Loucy (cell line): ENCODE measurements around the gene MMP14.

Experiments used
- H2AFZ ChIP-seq: fragments of 200-600 bp; sonication (generic); 2 replicates; pipeline ENCODE4 v1.6.0; 2016; ENCODE audit warnings: antibody characterized with exemption, mild to moderate bottlenecking, low read length, moderate library complexity
- H3F3A ChIP-seq: fragments of 200-600 bp; 2 replicates; pipeline ENCODE4 v1.6.0; 2016; ENCODE audit warnings: antibody characterized with exemption, low read depth, mild to moderate bottlenecking
- H3K27me3 ChIP-seq: fragments of 200-600 bp; sonication (generic); 2 replicates; pipeline ENCODE4 v1.6.1; 2014; ENCODE audit warnings: low read length, mild to moderate bottlenecking; ENCODE audit not compliant: insufficient read depth, poor library complexity, severe bottlenecking
- H3K36me3 ChIP-seq: fragments of 200-600 bp; sonication (generic); 2 replicates; pipeline ENCODE4 v1.6.1; 2016; ENCODE audit warnings: low read length; ENCODE audit not compliant: insufficient read depth
- H3K4me1 ChIP-seq: fragments of 200-600 bp; sonication (generic); 2 replicates; pipeline ENCODE4 v1.5.1; 2014; ENCODE audit warnings: low read length, mild to moderate bottlenecking; ENCODE audit not compliant: insufficient read depth, poor library complexity, severe bottlenecking
- H3K4me2 ChIP-seq: fragments of 200-600 bp; sonication (generic); 2 replicates; pipeline ENCODE4 v1.6.0; 2014; ENCODE audit warnings: antibody characterized with exemption, low read length, low read depth, mild to moderate bottlenecking; ENCODE audit not compliant: poor library complexity, severe bottlenecking
- H3K4me3 ChIP-seq: fragments of 200-600 bp; sonication (generic); 2 replicates; pipeline ENCODE4 v1.5.1; 2014; ENCODE audit warnings: low read length, mild to moderate bottlenecking, mixed read lengths; ENCODE audit not compliant: poor library complexity, severe bottlenecking
- H3K79me2 ChIP-seq: fragments of 200-600 bp; sonication (generic); 2 replicates; pipeline ENCODE4 v1.6.1; 2014; ENCODE audit warnings: low read length; ENCODE audit not compliant: insufficient read depth
- H3K9ac ChIP-seq: fragments of 200-600 bp; sonication (generic); 2 replicates; pipeline ENCODE4 v1.6.0; 2014; ENCODE audit warnings: mild to moderate bottlenecking, low read depth, low read length, moderate library complexity; ENCODE audit not compliant: poor library complexity, severe bottlenecking
- H3K9me2 ChIP-seq: fragments of 200-600 bp; sonication (generic); replicated peaks from 2 replicates; pipeline ENCODE4 v1.6.1; 2016; ENCODE audit warnings: low read depth, low read length, mixed read lengths
- H3K9me3 ChIP-seq: fragments of 200-600 bp; sonication (generic); 2 replicates; pipeline ENCODE4 v1.6.1; 2014; ENCODE audit warnings: mild to moderate bottlenecking, antibody characterized with exemption, low read length, low read depth; ENCODE audit not compliant: insufficient read depth
- H4K20me1 ChIP-seq: fragments of 200-600 bp; sonication (generic); 2 replicates; pipeline ENCODE4 v1.6.0; 2014; ENCODE audit warnings: antibody characterized with exemption, low read length, mild to moderate bottlenecking; ENCODE audit not compliant: insufficient read depth, poor library complexity, severe bottlenecking
- EZH2phosphoT487 ChIP-seq: fragments of 200-600 bp; IDR thresholded peaks from 2 replicates; pipeline ENCODE4 v1.6.1; 2018; ENCODE audit warnings: antibody characterized with exemption, mild to moderate bottlenecking, moderate library complexity, borderline replicate concordance
- TF ChIP-seq, protein P1 (sequence below): fragments of 200-600 bp; sonication (generic); conservative IDR thresholded peaks from 2 replicates; pipeline ENCODE4 v1.5.1; 2014; ENCODE audit warnings: mild to moderate bottlenecking, antibody characterized with exemption, low read length

Gene MMP14

DNA sequence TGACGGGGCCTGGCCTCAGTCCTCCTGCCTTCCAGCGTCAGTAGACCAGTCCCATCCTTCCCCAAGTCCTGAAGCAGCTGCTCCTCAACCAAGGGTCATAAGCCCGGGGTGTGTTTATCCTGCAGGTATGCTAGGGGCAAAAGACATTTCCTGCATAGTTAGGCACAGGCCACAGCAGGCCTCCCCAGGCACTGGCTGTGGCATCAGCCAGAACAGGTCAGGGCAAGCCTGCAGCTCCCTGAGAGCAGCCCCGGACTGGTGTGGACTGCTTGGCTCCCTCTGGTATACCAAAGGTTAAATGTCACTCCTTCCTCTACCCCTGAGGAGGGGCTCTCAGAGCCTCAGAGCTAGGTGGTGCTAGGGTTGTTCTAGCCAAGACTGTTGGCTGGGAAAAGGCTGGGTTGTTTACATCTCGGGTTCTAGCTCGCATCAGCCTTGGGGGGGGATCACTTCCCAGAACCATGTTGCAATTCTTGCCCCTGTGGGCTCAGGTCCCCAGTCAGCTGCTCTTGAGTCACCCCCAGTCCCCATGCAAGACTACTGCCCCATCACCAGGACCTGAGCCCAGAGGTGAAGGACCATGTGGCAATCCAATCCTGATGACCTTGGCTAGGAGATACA lies 2.9 kb downstream of the MMP14 start:
- peaks cover 15% of the 10 kb centered on the region for H3K4me1 ChIP-seq
- H3K36me3 ChIP-seq: 0 out of 2 replicates have a peak, but pooled peaks cover under 1% of the 10 kb centered on the region
- H3K9ac ChIP-seq: peak overlapping the region; percentile 47
- no peaks in the 10 kb centered on the region for H3K79me2 ChIP-seq
- H3K9me2 ChIP-seq: no peaks in the 10 kb centered on the region
- TF ChIP-seq EZH2phosphoT487: no peak
- TF ChIP-seq, protein P1, sequence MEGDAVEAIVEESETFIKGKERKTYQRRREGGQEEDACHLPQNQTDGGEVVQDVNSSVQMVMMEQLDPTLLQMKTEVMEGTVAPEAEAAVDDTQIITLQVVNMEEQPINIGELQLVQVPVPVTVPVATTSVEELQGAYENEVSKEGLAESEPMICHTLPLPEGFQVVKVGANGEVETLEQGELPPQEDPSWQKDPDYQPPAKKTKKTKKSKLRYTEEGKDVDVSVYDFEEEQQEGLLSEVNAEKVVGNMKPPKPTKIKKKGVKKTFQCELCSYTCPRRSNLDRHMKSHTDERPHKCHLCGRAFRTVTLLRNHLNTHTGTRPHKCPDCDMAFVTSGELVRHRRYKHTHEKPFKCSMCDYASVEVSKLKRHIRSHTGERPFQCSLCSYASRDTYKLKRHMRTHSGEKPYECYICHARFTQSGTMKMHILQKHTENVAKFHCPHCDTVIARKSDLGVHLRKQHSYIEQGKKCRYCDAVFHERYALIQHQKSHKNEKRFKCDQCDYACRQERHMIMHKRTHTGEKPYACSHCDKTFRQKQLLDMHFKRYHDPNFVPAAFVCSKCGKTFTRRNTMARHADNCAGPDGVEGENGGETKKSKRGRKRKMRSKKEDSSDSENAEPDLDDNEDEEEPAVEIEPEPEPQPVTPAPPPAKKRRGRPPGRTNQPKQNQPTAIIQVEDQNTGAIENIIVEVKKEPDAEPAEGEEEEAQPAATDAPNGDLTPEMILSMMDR: no peak
- H4K20me1 ChIP-seq: no peaks in the 10 kb centered on the region
- no peak overlapping the region for H3K4me2 ChIP-seq
- H3K4me3 ChIP-seq: no peak overlapping the region
- no peak overlapping the region for H2AFZ ChIP-seq
- no peaks in the 10 kb centered on the region for H3K9me3 ChIP-seq
- no peaks in the 10 kb centered on the region for H3F3A ChIP-seq
- no peaks in the 10 kb centered on the region for H3K27me3 ChIP-seq

DNA sequence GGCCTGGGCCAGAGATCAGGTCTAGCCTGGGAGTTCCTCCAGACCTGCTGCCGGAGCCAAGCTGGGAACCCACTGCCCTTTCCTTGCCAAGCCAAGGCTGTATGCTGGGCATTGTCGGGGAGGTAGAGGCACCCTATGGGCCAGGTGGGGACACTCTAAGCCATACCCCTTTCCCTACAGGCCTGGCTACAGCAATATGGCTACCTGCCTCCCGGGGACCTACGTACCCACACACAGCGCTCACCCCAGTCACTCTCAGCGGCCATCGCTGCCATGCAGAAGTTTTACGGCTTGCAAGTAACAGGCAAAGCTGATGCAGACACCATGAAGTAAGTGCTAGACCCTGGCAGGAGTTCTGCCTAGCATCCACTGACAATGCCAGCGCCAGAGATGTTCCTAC lies 4.9 kb downstream of the MMP14 start:
- H3K4me1 ChIP-seq: peaks cover 15% of the 10 kb centered on the region
- H3K79me2 ChIP-seq: no peaks in the 10 kb centered on the region
- no peaks in the 10 kb centered on the region for H3F3A ChIP-seq
- H3K9ac ChIP-seq: no peak overlapping the region
- H3K27me3 ChIP-seq: peaks cover 2% of the 10 kb centered on the region
- no peak overlapping the region for H3K4me2 ChIP-seq
- TF ChIP-seq, protein P1: no peak
- TF ChIP-seq EZH2phosphoT487: no peak
- no peaks in the 10 kb centered on the region for H3K9me3 ChIP-seq
- no peaks in the 10 kb centered on the region for H3K9me2 ChIP-seq
- no peaks in the 10 kb centered on the region for H4K20me1 ChIP-seq
- H3K4me3 ChIP-seq: no peak overlapping the region
- H2AFZ ChIP-seq: no peak overlapping the region
- no peaks in the 10 kb centered on the region for H3K36me3 ChIP-seq

DNA sequence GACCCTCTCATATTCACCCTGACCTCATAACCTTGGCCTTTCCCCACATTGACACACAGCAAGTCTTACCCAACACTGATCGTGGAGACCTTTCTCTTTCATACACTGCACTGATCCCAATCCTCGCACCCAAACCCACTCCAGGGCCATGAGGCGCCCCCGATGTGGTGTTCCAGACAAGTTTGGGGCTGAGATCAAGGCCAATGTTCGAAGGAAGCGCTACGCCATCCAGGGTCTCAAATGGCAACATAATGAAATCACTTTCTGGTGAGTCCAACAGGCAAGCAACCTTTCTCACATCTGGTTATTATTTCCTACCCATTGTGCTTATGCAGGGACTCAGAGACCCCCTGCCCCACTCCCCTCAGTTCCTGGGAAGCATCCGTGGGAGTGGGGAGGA lies 5.4 kb downstream of the MMP14 start:
- peaks cover 15% of the 10 kb centered on the region for H3K4me1 ChIP-seq
- TF ChIP-seq EZH2phosphoT487: no peak
- TF ChIP-seq, protein P1: no peak
- no peak overlapping the region for H3K9ac ChIP-seq
- H3K79me2 ChIP-seq: no peaks in the 10 kb centered on the region
- no peaks in the 10 kb centered on the region for H3K9me3 ChIP-seq
- H3K36me3 ChIP-seq: no peaks in the 10 kb centered on the region
- no peak overlapping the region for H3K4me2 ChIP-seq
- no peaks in the 10 kb centered on the region for H3F3A ChIP-seq
- no peaks in the 10 kb centered on the region for H3K9me2 ChIP-seq
- H3K4me3 ChIP-seq: no peak overlapping the region
- H2AFZ ChIP-seq: no peak overlapping the region
- H4K20me1 ChIP-seq: no peaks in the 10 kb centered on the region
- peaks cover 4% of the 10 kb centered on the region for H3K27me3 ChIP-seq
